ENCODE data around the gene KLF6.

KLF6 gene

DNA sequence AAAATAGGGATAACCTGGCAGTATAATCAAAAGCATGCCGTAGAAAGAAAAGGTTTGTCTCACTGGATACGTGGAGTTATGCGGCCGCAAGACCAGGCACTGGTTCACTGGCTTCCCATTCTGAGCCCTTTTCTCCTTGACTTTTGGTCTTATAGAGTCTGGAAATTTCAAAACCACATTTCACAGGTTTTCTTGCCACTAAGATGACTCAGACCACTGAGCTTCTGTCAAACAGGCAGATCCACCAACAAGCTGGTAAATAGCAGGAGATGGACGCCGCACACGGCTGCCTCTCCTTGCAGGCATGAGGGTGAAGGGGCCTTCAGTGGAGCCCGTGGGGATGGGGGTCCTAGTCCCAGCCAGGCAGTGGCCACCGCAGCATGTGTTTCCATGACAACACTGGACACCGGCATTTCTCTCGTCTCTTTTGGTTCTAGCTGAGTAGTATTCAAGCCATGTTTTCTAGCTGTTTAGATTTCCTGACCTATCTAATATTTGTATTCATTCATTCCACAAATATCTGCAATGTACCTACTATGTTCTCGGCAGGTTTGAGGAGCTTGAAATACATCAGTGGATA, 55.5 kb downstream of the KLF6 start:
- no peak for TF ChIP-seq CTCF (IDR thresholded peaks at IDR 0.05)
- DNase-seq (ENCODE audit: low spot score): no peak
- H3K4me3 ChIP-seq: no peak overlapping the region
- H3K27ac ChIP-seq: no peak overlapping the region

- Histone ChIP-seq H3K27ac (no peak overlapping the region), H3K4me3 (no peak overlapping the region)
- no peak for DNase-seq (ENCODE audit: low spot score)
- no peak for TF ChIP-seq CTCF (IDR thresholded peaks at IDR 0.05)
Observed at GRCh38 chr10:3728563-3728962, 56.4 kb downstream of the KLF6 start.

DNA sequence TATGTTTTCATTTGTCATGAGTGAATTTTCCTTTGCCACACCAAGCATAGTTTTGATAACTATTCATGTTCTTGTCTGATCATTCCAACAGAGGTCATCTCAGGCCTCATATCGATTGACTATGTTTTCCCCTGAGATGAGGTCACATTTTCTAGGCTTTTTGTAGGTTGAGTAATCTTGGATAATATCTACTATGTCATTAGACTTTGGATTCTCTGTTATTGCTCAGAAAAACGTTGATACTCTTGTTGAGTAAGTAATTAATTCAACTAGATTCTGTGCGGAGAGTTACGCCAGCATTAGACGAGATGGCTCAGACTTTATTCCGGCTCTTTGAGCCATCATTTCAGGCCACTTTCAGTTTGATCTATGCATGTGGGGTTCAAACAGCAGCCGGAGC, 57.7 kb downstream of the KLF6 start:
- no peak overlapping the region for H3K4me3 ChIP-seq
- TF ChIP-seq CTCF (IDR thresholded peaks at IDR 0.05): no peak
- H3K27ac ChIP-seq: no peak overlapping the region
- DNase-seq (ENCODE audit: low spot score): no peak
